Upper lobe of left lung (tissue), 6 donors: ENCODE data around the gene ANKS1B. TPM values are rescaled to one million over a fixed set of nuclear protein-coding genes. Genes with fewer than 3 reads are reported as not detected.

Experiments used
- ATAC-seq, 2 donors: fragments of 200-7000 bp; cut with Tn5 transposase; one replicate each; pipeline ENCODE4 v1.9.1; 2022; ENCODE audit warnings: mild to moderate bottlenecking in 2 of 2, moderate library complexity in 2 of 2; ENCODE audit not compliant: low FRiP score in 2 of 2
- DNase-seq, 2 donors: peaks; one replicate each; pipeline ENCODE4 v3.0.0-alpha.2; 2019 to 2020
- H3K27ac ChIP-seq, 4 donors: fragments of 200-600 bp; sonication (generic); one replicate each; pipeline ENCODE4 v1.5.1; 2016 to 2019
- H3K27me3 ChIP-seq, 4 donors: fragments of 200-600 bp; sonication (generic); one replicate each; pipeline ENCODE4 v1.5.1; 2017 to 2019
- H3K36me3 ChIP-seq, 4 donors: fragments of 200-600 bp; sonication (generic); one replicate each; pipeline ENCODE4 v1.5.1; 2016 to 2019
- H3K4me1 ChIP-seq, 4 donors: fragments of 200-600 bp; sonication (generic); one replicate each; pipeline ENCODE4 v1.5.1; 2018 to 2019
- H3K4me3 ChIP-seq, 4 donors: fragments of 200-600 bp; sonication (generic); one replicate each; pipeline ENCODE4 v1.5.1; 2017 to 2019; ENCODE audit warnings: mild to moderate bottlenecking in 2 of 4, moderate library complexity in 1 of 4
- H3K9me3 ChIP-seq, 4 donors: fragments of 200-600 bp; sonication (generic); one replicate each; pipeline ENCODE4 v1.5.1; 2018 to 2019
- CTCF ChIP-seq, 6 experiments: fragments of 450-650 bp in 4 of 6; fragments of 200-600 bp in 2 of 6; sonication (generic) in 2 of 6; IDR thresholded peaks; one replicate each; pipeline ENCODE4 v1.5.1; 2016 to 2019; ENCODE audit warnings: antibody characterized with exemption in 6 of 6
- EP300 ChIP-seq, 4 donors: sonication (generic); formaldehyde crosslinking; IDR thresholded peaks; one replicate each; pipeline ENCODE4 v1.5.1; 2017; ENCODE audit warnings: antibody characterized with exemption in 4 of 4, control low read depth in 2 of 4
- POLR2A ChIP-seq, 4 donors: fragments of 450-650 bp; IDR thresholded peaks; one replicate each; pipeline ENCODE4 v1.5.1; 2016 to 2017; ENCODE audit warnings: antibody characterized with exemption in 4 of 4, mild to moderate bottlenecking in 2 of 4
- POLR2AphosphoS5 ChIP-seq, 2 donors: sonication (generic); formaldehyde crosslinking; IDR thresholded peaks; one replicate each; pipeline ENCODE4 v1.5.1; 2017; ENCODE audit warnings: antibody characterized with exemption in 2 of 2
- WGBS, 2 donors: methylation state at CpG; one replicate each; pipeline ENCODE4 v1.1.5; 2017 to 2018; 5-methylcytosine and 5-hydroxymethylcytosine counted together
- total RNA-seq, 6 donors: library from RNA; depleted of rRNA in 4 of 6; stranded (reverse); fragments of >200 nt in 4 of 6; gene quantifications; one replicate each; pipeline versions ENCODE4 v1.1.0 to v1.2.1, GENCODE V29; 2016 to 2021
- donor health status: DM: no; HTN: no; CAD: no; lungs with moderate emphysema.
- donor health status: DM: no; HTN: yes; CAD: no; lungs with severe emphysema.

Gene ANKS1B
- total RNA-seq, 6 donors from 2014 or later: 5.1 to 23.7 (median 7.2) TPM

GRCh38 chr12:98750511-98750910 is 1234.2 kb downstream of the ANKS1B start:
- TF ChIP-seq CTCF (IDR thresholded peaks at IDR 0.05): no peak
- Histone ChIP-seq H3K27ac (no peak overlapping the region), H3K9me3 (no peaks in the 10 kb centered on the region), H3K27me3 (peaks cover 0 to 7% (median 3%) of the 10 kb centered on the region in 4 donors), H3K4me1 (peaks cover 3 to 7% (median 4%) of the 10 kb centered on the region in 4 donors), H3K36me3 (no peaks in the 10 kb centered on the region), H3K4me3 (no peak overlapping the region)
- DNase-seq (no peak), ATAC-seq (peak in 1 of 2 donors; percentile 9)
- WGBS, 2 donors: 63 to 75% methylated on average over 5 to 9 of the region's 9 CpGs

- WGBS, 2 donors: 90 to 97% methylated on average over 3 of the region's 3 CpGs
- peaks cover 0 to 7% (median 3%) of the 10 kb centered on the region in 4 donors for H3K27me3 ChIP-seq
- TF ChIP-seq POLR2A (IDR thresholded peaks at IDR 0.05) (no peak), EP300 (IDR thresholded peaks at IDR 0.05) (no peak), CTCF (IDR thresholded peaks at IDR 0.05) (no peak), POLR2AphosphoS5 (IDR thresholded peaks at IDR 0.05) (no peak)
These were observed 1236.3 kb downstream of the ANKS1B start for GRCh38 chr12:98748463-98748862.

GRCh38 chr12:98745578-98746391 is 1239.0 kb downstream of the ANKS1B start:
- Histone ChIP-seq H3K27me3 (peaks cover 0 to 7% (median 3%) of the 10 kb centered on the region in 4 donors), H3K27ac (no peak overlapping the region), H3K9me3 (no peaks in the 10 kb centered on the region), H3K36me3 (no peaks in the 10 kb centered on the region), H3K4me1 (peaks cover 4 to 10% (median 5%) of the 10 kb centered on the region in 4 donors), H3K4me3 (peak overlapping the region in 3 of 4 donors; percentile 28 to 52 (median 39))
- DNase-seq (peak in 1 of 2 donors; percentile 87), ATAC-seq (peak in 1 of 2 donors; percentile 77)
- WGBS, 2 donors: 12 to 31% methylated on average over 13 to 42 of the region's 54 CpGs
- TF ChIP-seq POLR2A (IDR thresholded peaks at IDR 0.05): no peak
- no peak for TF ChIP-seq POLR2AphosphoS5 (IDR thresholded peaks at IDR 0.05)

More at GRCh38 chr12:98748463-98748862, 1236.3 kb downstream of the ANKS1B start:
- H3K4me3 ChIP-seq: no peak overlapping the region
- ATAC-seq: no peak
- no peak overlapping the region for H3K27ac ChIP-seq
- H3K36me3 ChIP-seq: no peaks in the 10 kb centered on the region
- H3K4me1 ChIP-seq: peaks cover 4 to 10% (median 5%) of the 10 kb centered on the region in 4 donors
- DNase-seq: no peak
- no peaks in the 10 kb centered on the region for H3K9me3 ChIP-seq

GRCh38 chr12:98744680-98745079 is 1240.1 kb downstream of the ANKS1B start:
- TF ChIP-seq EP300 (IDR thresholded peaks at IDR 0.05) (no peak), POLR2AphosphoS5 (IDR thresholded peaks at IDR 0.05) (no peak), POLR2A (IDR thresholded peaks at IDR 0.05) (no peak), CTCF (IDR thresholded peaks at IDR 0.05) (no peak)
- no peak for ATAC-seq
- Histone ChIP-seq H3K36me3 (no peaks in the 10 kb centered on the region), H3K9me3 (no peaks in the 10 kb centered on the region), H3K4me3 (no peak overlapping the region), H3K27me3 (peaks cover 0 to 7% (median 3%) of the 10 kb centered on the region in 4 donors), H3K27ac (no peak overlapping the region), H3K4me1 (peaks cover 4 to 10% (median 5%) of the 10 kb centered on the region in 4 donors)
- WGBS, 2 donors: 84 to 96% methylated on average over 3 of the region's 3 CpGs
- DNase-seq: no peak

GRCh38 chr12:98743362-98743953 is 1241.3 kb downstream of the ANKS1B start:
- H3K27me3 ChIP-seq: peaks cover 0 to 7% (median 3%) of the 10 kb centered on the region in 4 donors
- ATAC-seq (no peak), DNase-seq (no peak)
- no peak overlapping the region for H3K27ac ChIP-seq
- H3K9me3 ChIP-seq: no peaks in the 10 kb centered on the region
- TF ChIP-seq POLR2AphosphoS5 (IDR thresholded peaks at IDR 0.05): no peak
- no peak for TF ChIP-seq CTCF (IDR thresholded peaks at IDR 0.05)
- no peak for TF ChIP-seq EP300 (IDR thresholded peaks at IDR 0.05)
- no peak for TF ChIP-seq POLR2A (IDR thresholded peaks at IDR 0.05)
- no peak overlapping the region for H3K4me3 ChIP-seq
- no peaks in the 10 kb centered on the region for H3K36me3 ChIP-seq
- 31 to 38% methylated on average over 4 of the region's 4 CpGs for WGBS, 2 donors
- H3K4me1 ChIP-seq: peaks cover 4 to 10% (median 5%) of the 10 kb centered on the region in 4 donors
